HepG2 (cell line): ENCODE measurements around the gene STC2. TPM values are rescaled to one million over a fixed set of nuclear protein-coding genes. Genes with fewer than 3 reads are reported as not detected.

Source experiments
- DZIP1 ChIP-seq: sonication (generic); formaldehyde crosslinking; IDR thresholded peaks from 2 replicates; pipeline ENCODE4 v1.5.0; 2020; ENCODE audit warnings: mild to moderate bottlenecking, missing genetic modification reagents
- ELK4 ChIP-seq: sonication (generic); formaldehyde crosslinking; IDR thresholded peaks from 2 replicates; pipeline ENCODE4 v1.9.0; 2021; ENCODE audit warnings: missing genetic modification reagents, borderline replicate concordance
- FIP1L1 ChIP-seq: fragments of 200-400 bp; formaldehyde crosslinking; IDR thresholded peaks from 2 replicates; pipeline ENCODE4 v1.6.1; 2018; ENCODE audit warnings: low read depth, mild to moderate bottlenecking, low read length, moderate library complexity, borderline replicate concordance; ENCODE audit not compliant: insufficient read depth
- FOSL2 ChIP-seq: sonication (generic); formaldehyde crosslinking; IDR thresholded peaks from 2 replicates; pipeline ENCODE4 v1.4.0; 2020; ENCODE audit warnings: missing genetic modification reagents
- RFX5 ChIP-seq: IDR thresholded peaks from 2 replicates; pipeline ENCODE4 v1.6.1; 2011; ENCODE audit warnings: low read depth, low read length, improper control_type of control experiment
- SMAD3 ChIP-seq: sonication (generic); formaldehyde crosslinking; IDR thresholded peaks from 2 replicates; pipeline ENCODE4 v1.4.0; 2020; ENCODE audit warnings: missing genetic modification reagents
- SNAPC2 ChIP-seq: sonication (generic); formaldehyde crosslinking; IDR thresholded peaks from 2 replicates; pipeline ENCODE4 v1.8.1; 2022; ENCODE audit warnings: mild to moderate bottlenecking, missing genetic modification reagents
- SP5 ChIP-seq: IDR thresholded peaks from 2 replicates; pipeline ENCODE4 v1.6.1; 2016; ENCODE audit warnings: low read depth, borderline replicate concordance
- THAP9 ChIP-seq: sonication (generic); formaldehyde crosslinking; IDR thresholded peaks from 2 replicates; pipeline ENCODE4; 2020; ENCODE audit warnings: missing genetic modification reagents, mild to moderate bottlenecking, borderline replicate concordance
- TRAFD1 ChIP-seq: sonication (generic); formaldehyde crosslinking; IDR thresholded peaks from 2 replicates; pipeline ENCODE4 v1.5.1; 2020; ENCODE audit warnings: missing genetic modification reagents, mild to moderate bottlenecking, borderline replicate concordance
- ZBTB14 ChIP-seq: sonication (generic); formaldehyde crosslinking; IDR thresholded peaks from 2 replicates; pipeline ENCODE4 v1.4.0; 2020; ENCODE audit warnings: missing genetic modification reagents
- ZBTB8A ChIP-seq: sonication (generic); formaldehyde crosslinking; IDR thresholded peaks from 2 replicates; pipeline ENCODE4 v1.4.0; 2020; ENCODE audit warnings: mild to moderate bottlenecking, low read depth, missing genetic modification reagents, borderline replicate concordance
- ZFP36 ChIP-seq: fragments of 150-350 bp; IDR thresholded peaks from 2 replicates; pipeline ENCODE4 v1.6.1; 2018; ENCODE audit warnings: borderline replicate concordance, low read length, low read depth; ENCODE audit not compliant: partially characterized antibody
- ZFP36L1 ChIP-seq: sonication (generic); formaldehyde crosslinking; IDR thresholded peaks from 2 replicates; pipeline ENCODE4 v1.8.0; 2022; ENCODE audit warnings: mild to moderate bottlenecking, missing genetic modification reagents, moderate library complexity
- ZNF263 ChIP-seq: sonication (generic); formaldehyde crosslinking; IDR thresholded peaks from 2 replicates; pipeline ENCODE4 v1.4.0; 2020; ENCODE audit warnings: missing genetic modification reagents
- ZNF691 ChIP-seq: sonication (generic); formaldehyde crosslinking; IDR thresholded peaks from 2 replicates; pipeline ENCODE4 v1.4.0; 2020; ENCODE audit warnings: missing genetic modification reagents, low read depth, mild to moderate bottlenecking, borderline replicate concordance
- ZSCAN5A ChIP-seq: sonication (generic); formaldehyde crosslinking; IDR thresholded peaks from 2 replicates; pipeline ENCODE4 v1.8.0; 2022; ENCODE audit warnings: mild to moderate bottlenecking, missing genetic modification reagents, borderline replicate concordance
- polyA plus RNA-seq, 8 experiments: library from polyadenylated mRNA; depleted of rRNA in 3 of 8; stranded (reverse) in 7 of 8; unstranded in 1 of 8; fragments of >200 nt; fragmentation: Illumina TruSeq in 4 of 8; extraction: Trizol in 4 of 8; gene quantifications; 2 replicates each; pipeline versions ENCODE4 v1.2.1 to v1.2.3, GENCODE V29; 2011 to 2016; ENCODE audit warnings: low read depth in 4 of 8, missing spikeins in 1 of 8, mixed read lengths in 1 of 8; ENCODE audit not compliant: insufficient read depth in 1 of 8
- total RNA-seq, 5 experiments: library from RNA; depleted of rRNA; stranded (reverse); fragments of >200 nt; fragmentation: Illumina TruSeq; extraction: Trizol; gene quantifications; 2 replicates each; pipeline ENCODE4 v1.2.3, GENCODE V29; 2016; ENCODE audit warnings: low read depth in 1 of 5

Gene STC2
- total and polyA plus RNA-seq, 2 of the 13 experiments (the other 11 are each of a cell fraction or from before 2014, with no cell fraction given): 27.1 to 69.2 TPM

- no peak for TF ChIP-seq ZBTB8A (CRISPR knock-in tag)
- no peak for TF ChIP-seq ELK4 (CRISPR knock-in tag)
- no peak for TF ChIP-seq ZSCAN5A (CRISPR knock-in tag)
- 0 out of 2 replicates have a peak, but pooled peaks have one; percentile 47 for TF ChIP-seq SNAPC2 (CRISPR knock-in tag)
- peak; percentile 47; the same call in 1 of the 2 replicates for TF ChIP-seq SP5
- no peak for TF ChIP-seq RFX5
- peak; percentile 95 for TF ChIP-seq ZNF263 (CRISPR knock-in tag)
- TF ChIP-seq FIP1L1: no peak
- no peak for TF ChIP-seq ZBTB14 (CRISPR knock-in tag)
- TF ChIP-seq ZNF691 (CRISPR knock-in tag): no peak
- peak; percentile 85 for TF ChIP-seq FOSL2 (CRISPR knock-in tag)
- TF ChIP-seq DZIP1 (CRISPR knock-in tag): no peak
- TF ChIP-seq THAP9 (CRISPR knock-in tag): 0 out of 2 replicates have a peak, but pooled peaks have one; percentile 32
- peak; percentile 65 for TF ChIP-seq SMAD3 (CRISPR knock-in tag)
- TF ChIP-seq ZFP36: no peak
- TF ChIP-seq ZFP36L1 (CRISPR knock-in tag): no peak
- no peak for TF ChIP-seq TRAFD1 (CRISPR knock-in tag)
Observed at GRCh38 chr5:173304591-173304988, 23.6 kb downstream of the STC2 start (continued).
